ENCODE measurements around the gene VAPA.

Gene VAPA

DNA sequence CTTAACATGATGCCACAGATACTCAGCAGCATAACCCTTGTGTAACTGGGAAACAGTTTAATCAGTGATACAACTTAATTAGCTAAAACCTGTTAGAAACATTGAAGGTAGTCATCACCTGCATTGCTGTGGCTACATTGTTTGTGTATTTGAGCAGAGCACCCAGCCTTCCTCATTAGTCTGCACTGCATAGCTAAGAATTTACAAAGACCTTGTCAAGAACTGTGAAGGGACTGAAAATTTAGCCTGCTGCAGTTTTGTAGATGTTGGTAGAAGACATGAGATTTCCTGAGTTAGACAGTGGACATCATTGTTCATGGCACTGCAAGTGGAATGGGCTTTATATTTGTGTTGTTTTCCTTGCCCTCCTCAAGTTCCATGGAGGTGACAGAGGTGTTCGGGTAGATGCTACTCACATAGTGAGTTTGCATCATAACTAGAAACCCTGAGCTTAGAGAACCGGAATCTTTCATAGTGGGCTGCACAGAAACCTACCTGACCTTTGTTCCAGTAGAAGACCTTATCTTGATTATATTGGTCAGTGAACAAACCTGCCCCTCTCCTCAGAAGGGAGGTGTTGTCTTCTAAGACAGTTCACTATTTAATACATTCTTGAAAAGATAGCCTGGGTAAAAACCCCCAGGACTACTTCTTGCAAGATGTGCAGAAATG lies 12.5 kb downstream of the VAPA start:
- DNase-seq (ENCODE audit: low read depth), result no peak
- no peak overlapping the region for H3K4me3 ChIP-seq (ENCODE audit: low read depth, low read length)
- TF ChIP-seq, protein P1, sequence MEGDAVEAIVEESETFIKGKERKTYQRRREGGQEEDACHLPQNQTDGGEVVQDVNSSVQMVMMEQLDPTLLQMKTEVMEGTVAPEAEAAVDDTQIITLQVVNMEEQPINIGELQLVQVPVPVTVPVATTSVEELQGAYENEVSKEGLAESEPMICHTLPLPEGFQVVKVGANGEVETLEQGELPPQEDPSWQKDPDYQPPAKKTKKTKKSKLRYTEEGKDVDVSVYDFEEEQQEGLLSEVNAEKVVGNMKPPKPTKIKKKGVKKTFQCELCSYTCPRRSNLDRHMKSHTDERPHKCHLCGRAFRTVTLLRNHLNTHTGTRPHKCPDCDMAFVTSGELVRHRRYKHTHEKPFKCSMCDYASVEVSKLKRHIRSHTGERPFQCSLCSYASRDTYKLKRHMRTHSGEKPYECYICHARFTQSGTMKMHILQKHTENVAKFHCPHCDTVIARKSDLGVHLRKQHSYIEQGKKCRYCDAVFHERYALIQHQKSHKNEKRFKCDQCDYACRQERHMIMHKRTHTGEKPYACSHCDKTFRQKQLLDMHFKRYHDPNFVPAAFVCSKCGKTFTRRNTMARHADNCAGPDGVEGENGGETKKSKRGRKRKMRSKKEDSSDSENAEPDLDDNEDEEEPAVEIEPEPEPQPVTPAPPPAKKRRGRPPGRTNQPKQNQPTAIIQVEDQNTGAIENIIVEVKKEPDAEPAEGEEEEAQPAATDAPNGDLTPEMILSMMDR (IDR thresholded peaks at IDR 0.05; ENCODE audit: low read depth, low read length, missing control alignments), result no peak

DNA sequence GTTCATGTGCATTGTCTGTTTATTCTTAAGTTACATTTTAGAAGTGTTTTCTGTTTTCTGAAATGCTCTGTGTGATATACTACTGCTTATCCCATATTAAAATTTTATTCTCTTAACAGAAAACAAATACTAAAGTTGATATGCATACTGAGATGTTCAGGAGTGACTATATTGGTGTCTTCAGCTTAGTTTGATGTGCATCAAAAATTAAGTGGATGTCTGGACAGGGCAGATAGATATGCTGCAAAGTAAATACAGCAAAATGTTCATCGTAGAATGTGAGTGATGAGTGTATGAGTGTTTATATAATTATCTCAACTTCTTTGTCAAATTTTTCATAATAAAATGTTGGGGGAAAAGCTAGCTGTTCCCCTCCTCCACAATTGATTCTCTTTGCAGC lies 13.2 kb downstream of the VAPA start:
- TF ChIP-seq, protein P1 (IDR thresholded peaks at IDR 0.05; ENCODE audit: low read depth, low read length, missing control alignments), result no peak
- DNase-seq (ENCODE audit: low read depth), result no peak
- H3K4me3 ChIP-seq (ENCODE audit: low read depth, low read length), result no peak overlapping the region

DNA sequence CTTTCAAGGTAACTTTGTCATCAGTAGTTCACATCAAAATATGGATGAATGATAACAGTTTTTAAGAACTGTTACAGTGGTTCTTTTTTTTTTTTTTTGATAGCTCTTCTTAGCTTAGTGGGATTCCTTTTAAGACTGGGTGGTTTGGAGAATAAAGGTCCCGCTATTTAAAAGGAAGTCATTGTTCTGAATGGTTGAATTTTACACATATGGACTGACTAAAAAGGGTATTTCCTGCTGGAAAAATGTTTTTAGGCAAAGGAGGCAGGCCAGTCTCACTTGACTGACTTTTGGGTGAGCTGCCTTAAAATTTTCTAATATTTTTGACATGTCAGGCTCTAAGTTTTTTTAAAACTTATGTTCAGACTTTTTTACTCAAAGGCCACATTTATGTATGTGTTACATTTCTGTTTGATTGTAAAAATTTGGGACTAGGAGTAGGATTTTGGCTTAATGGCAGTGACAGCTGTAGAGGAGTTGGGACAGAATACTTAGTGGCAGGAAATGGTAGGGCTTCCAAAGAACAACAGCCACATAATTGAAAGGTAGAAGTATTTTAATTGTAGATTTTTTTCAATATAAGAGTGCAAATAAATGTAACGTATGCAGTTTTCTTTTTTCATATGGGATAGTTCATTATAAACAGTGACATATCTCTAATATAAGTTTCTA lies 13.7 kb downstream of the VAPA start:
- no peak for DNase-seq (ENCODE audit: low read depth)
- TF ChIP-seq, protein P1 (IDR thresholded peaks at IDR 0.05; ENCODE audit: low read depth, low read length, missing control alignments), result no peak

DNA sequence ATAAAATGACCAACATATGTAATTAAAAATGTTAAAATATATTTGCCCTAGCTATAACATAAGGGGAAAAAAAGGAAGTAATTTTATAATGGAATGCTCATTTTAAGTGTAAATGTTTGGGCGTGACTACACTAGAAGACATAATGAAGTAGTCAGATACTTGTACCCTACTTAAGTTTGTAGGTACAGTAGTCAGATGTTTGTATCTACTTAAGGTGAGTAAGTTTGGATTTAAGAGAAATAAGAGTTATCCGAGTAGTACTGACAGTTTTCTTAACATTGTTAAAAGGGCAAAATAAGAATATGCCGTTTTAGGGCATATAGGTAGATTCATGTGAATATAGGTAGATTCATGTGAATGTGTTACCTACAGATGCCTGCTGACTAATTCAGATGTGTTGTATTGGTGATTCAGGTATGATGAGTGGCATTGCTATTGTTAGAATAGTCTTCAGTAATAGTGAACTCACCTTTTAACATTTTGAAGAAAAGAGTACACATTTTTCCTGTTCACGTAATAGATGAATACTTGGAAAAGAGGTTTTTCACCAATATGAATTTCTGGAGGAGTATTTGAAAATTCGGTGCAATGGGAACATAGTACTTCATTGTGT lies 14.9 kb downstream of the VAPA start:
- no peak for DNase-seq (ENCODE audit: low read depth)
- no peak overlapping the region for H3K4me3 ChIP-seq (ENCODE audit: low read depth, low read length)
- TF ChIP-seq, protein P1 (IDR thresholded peaks at IDR 0.05; ENCODE audit: low read depth, low read length, missing control alignments), result no peak

More for the DNA sequence above, 13.7 kb downstream of the VAPA start:
- H3K4me3 ChIP-seq (ENCODE audit: low read depth, low read length), result no peak overlapping the region

DNA sequence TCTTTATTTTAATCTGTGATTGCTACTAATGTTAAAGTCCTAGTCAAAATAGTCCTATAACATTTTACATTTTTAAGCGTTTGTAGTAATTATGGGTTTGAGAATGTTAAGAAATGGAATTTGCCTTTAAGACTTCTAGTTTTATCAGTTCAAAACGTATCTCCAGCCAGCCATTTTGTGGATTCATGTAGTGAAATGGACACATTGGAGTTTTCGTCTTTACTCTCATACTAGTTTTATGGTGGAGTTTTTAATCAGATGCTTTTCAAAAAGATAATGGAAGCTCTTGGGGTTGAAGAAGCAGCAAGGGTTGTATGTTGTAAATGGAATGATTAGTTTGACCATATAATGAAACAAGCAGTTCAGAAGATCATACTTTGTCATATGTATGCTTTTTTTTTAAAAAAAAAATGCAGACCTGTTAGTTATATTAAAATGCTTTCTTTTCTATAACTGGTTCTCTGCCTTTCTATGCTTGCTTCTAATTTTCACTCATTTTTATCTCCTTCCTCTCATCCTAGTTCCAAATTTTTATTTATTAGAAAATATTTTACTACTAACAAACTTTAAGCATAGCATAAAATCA lies 16.6 kb downstream of the VAPA start:
- no peak for DNase-seq (ENCODE audit: low read depth)
- TF ChIP-seq, protein P1 (IDR thresholded peaks at IDR 0.05; ENCODE audit: low read depth, low read length, missing control alignments), result no peak
- no peak overlapping the region for H3K4me3 ChIP-seq (ENCODE audit: low read depth, low read length)

DNA sequence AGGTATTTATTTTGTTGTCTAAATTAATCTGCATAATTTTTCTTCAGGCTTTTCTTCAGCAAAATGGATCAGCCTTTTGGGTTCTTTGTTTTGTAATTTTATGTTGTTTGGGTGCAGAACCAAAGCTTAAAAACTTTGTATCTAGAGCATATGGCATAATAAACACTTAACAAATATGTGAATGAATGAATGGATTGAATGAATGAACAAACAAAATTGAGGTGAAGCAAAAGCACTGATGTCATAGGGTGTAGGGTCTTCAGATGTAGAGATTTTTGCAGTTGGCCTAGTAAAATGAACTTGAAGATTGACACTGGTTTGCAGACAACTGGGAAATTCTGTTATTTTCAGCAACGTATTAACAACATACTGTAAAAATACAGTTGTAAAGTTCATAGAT lies 17.3 kb downstream of the VAPA start:
- no peak for DNase-seq (ENCODE audit: low read depth)
- H3K4me3 ChIP-seq (ENCODE audit: low read depth, low read length), result no peak overlapping the region
- TF ChIP-seq, protein P1 (IDR thresholded peaks at IDR 0.05; ENCODE audit: low read depth, low read length, missing control alignments), result no peak

Measured in GM12864 (cell line).